SK-N-SH treated with all-trans-retinoic acid at 6 μM for 48 hours (cell line): ENCODE data around the gene PRR23E.

Experiments
- ATAC-seq: fragments of 200-7000 bp; cut with Tn5 transposase; 3 replicates; pipeline ENCODE4 v1.9.1; 2020; ENCODE audit warnings: mild to moderate bottlenecking, moderate library complexity
- BACH2 ChIP-seq: fragments of 250-450 bp; sonication (Bioruptor Pico); IDR thresholded peaks from 2 replicates; pipeline ENCODE4 v1.9.0; 2021; ENCODE audit warnings: mild to moderate bottlenecking, borderline replicate concordance
- CREB5 ChIP-seq: fragments of 250-450 bp; sonication (Bioruptor Pico); IDR thresholded peaks from 2 replicates; pipeline ENCODE4 v1.5.1; 2020; ENCODE audit warnings: low read depth, mild to moderate bottlenecking, moderate library complexity
- CSDC2 ChIP-seq: fragments of 250-450 bp; sonication (Bioruptor Pico); IDR thresholded peaks from 2 replicates; pipeline ENCODE4 v1.5.0; 2020; ENCODE audit warnings: mild to moderate bottlenecking, moderate library complexity
- CSRNP3 ChIP-seq: fragments of 250-450 bp; sonication (Bioruptor Pico); IDR thresholded peaks from 2 replicates; pipeline ENCODE4 v1.5.1; 2021; ENCODE audit warnings: mild to moderate bottlenecking, moderate library complexity
- ESRRG ChIP-seq: fragments of 250-450 bp; sonication (Bioruptor Pico); IDR thresholded peaks from 2 replicates; pipeline ENCODE4 v1.6.1; 2021; ENCODE audit warnings: mild to moderate bottlenecking
- GLIS3 ChIP-seq: fragments of 250-450 bp; sonication (Bioruptor Pico); IDR thresholded peaks from 2 replicates; pipeline ENCODE4 v1.5.0; 2020; ENCODE audit warnings: mild to moderate bottlenecking, moderate library complexity
- ISL1 ChIP-seq: fragments of 250-450 bp; sonication (Bioruptor Pico); IDR thresholded peaks from 2 replicates; pipeline ENCODE4 v2.1.2; 2022; ENCODE audit warnings: mild to moderate bottlenecking, moderate library complexity
- OSR1 ChIP-seq: fragments of 250-450 bp; sonication (Bioruptor Pico); IDR thresholded peaks from 2 replicates; pipeline ENCODE4 v1.8.0; 2022; ENCODE audit warnings: moderate library complexity, mild to moderate bottlenecking, inconsistent platforms
- PATZ1 ChIP-seq: fragments of 250-450 bp; sonication (Bioruptor Pico); IDR thresholded peaks from 2 replicates; pipeline ENCODE4 v1.8.0; 2020; ENCODE audit warnings: mild to moderate bottlenecking, moderate library complexity, borderline replicate concordance
- POU6F1 ChIP-seq: fragments of 250-450 bp; sonication (Bioruptor Pico); IDR thresholded peaks from 2 replicates; pipeline ENCODE4 v1.8.0; 2021; ENCODE audit warnings: low read depth, mild to moderate bottlenecking, moderate library complexity, borderline replicate concordance
- PPARA ChIP-seq: fragments of 250-450 bp; sonication (Bioruptor Pico); IDR thresholded peaks from 2 replicates; pipeline ENCODE4 v1.5.0; 2020; ENCODE audit warnings: mild to moderate bottlenecking, borderline replicate concordance
- RARB ChIP-seq: fragments of 250-450 bp; sonication (Bioruptor Pico); IDR thresholded peaks from 2 replicates; pipeline ENCODE4 v1.8.0; 2021; ENCODE audit warnings: mild to moderate bottlenecking, moderate library complexity
- SNAI2 ChIP-seq: fragments of 250-450 bp; sonication (Bioruptor Pico); IDR thresholded peaks from 2 replicates; pipeline ENCODE4 v1.5.0; 2020; ENCODE audit warnings: mild to moderate bottlenecking, moderate library complexity
- TCF4 ChIP-seq: fragments of 250-450 bp; sonication (Bioruptor Pico); IDR thresholded peaks from 2 replicates; pipeline ENCODE4 v1.8.0; 2021; ENCODE audit warnings: mild to moderate bottlenecking, moderate library complexity, borderline replicate concordance
- TOX ChIP-seq: fragments of 250-450 bp; sonication (Bioruptor Pico); IDR thresholded peaks from 2 replicates; pipeline ENCODE4 v1.8.0; 2021; ENCODE audit warnings: mild to moderate bottlenecking, moderate library complexity, borderline replicate concordance
- TSHZ2 ChIP-seq: fragments of 250-450 bp; sonication (Bioruptor Pico); IDR thresholded peaks from 2 replicates; pipeline ENCODE4 v1.5.0; 2020; ENCODE audit warnings: mild to moderate bottlenecking, moderate library complexity
- ZC3H10 ChIP-seq: fragments of 250-450 bp; sonication (Bioruptor Pico); IDR thresholded peaks from 2 replicates; pipeline ENCODE4 v1.5.1; 2021; ENCODE audit warnings: mild to moderate bottlenecking, moderate library complexity
- ZFP3 ChIP-seq: fragments of 250-450 bp; sonication (Bioruptor Pico); IDR thresholded peaks from 2 replicates; pipeline ENCODE4 v1.5.0; 2020; ENCODE audit warnings: mild to moderate bottlenecking, moderate library complexity
- ZFP30 ChIP-seq: fragments of 450-650 bp; formaldehyde crosslinking; IDR thresholded peaks from 2 replicates; pipeline ENCODE4 v1.5.0; 2022; ENCODE audit warnings: mild to moderate bottlenecking, moderate library complexity
- ZNF565 ChIP-seq: fragments of 450-650 bp; formaldehyde crosslinking; conservative IDR thresholded peaks from 2 replicates; pipeline ENCODE4 v1.5.0; 2020; ENCODE audit warnings: low read depth, mild to moderate bottlenecking, moderate library complexity
- ZNF8 ChIP-seq: fragments of 450-650 bp; formaldehyde crosslinking; IDR thresholded peaks from 2 replicates; pipeline ENCODE4 v1.5.0; 2020; ENCODE audit warnings: mild to moderate bottlenecking, moderate library complexity

Gene PRR23E

GRCh38 chr3:127165694-127166485 lies 27.0 kb upstream of the PRR23E start:
- no peak for ATAC-seq
- TF ChIP-seq TSHZ2 (no peak), POU6F1 (CRISPR knock-in tag) (no peak), CSRNP3 (CRISPR knock-in tag) (no peak), ESRRG (CRISPR knock-in tag) (no peak), CREB5 (CRISPR knock-in tag) (no peak), PPARA (CRISPR knock-in tag) (no peak), RARB (CRISPR knock-in tag) (no peak), SNAI2 (CRISPR knock-in tag) (no peak), CSDC2 (CRISPR knock-in tag) (no peak), TOX (no peak), ISL1 (CRISPR knock-in tag) (no peak), ZFP30 (CRISPR knock-in tag) (no peak), ZFP3 (CRISPR knock-in tag) (no peak), GLIS3 (CRISPR knock-in tag) (no peak), PATZ1 (CRISPR knock-in tag) (no peak), OSR1 (CRISPR knock-in tag) (no peak), TCF4 (no peak), BACH2 (CRISPR knock-in tag) (no peak), ZNF565 (CRISPR knock-in tag) (no peak), ZNF8 (CRISPR knock-in tag) (no peak)

- no peak for TF ChIP-seq ESRRG (CRISPR knock-in tag)
- no peak for TF ChIP-seq TSHZ2
- TF ChIP-seq RARB (CRISPR knock-in tag) = no peak
- TF ChIP-seq ZC3H10 (CRISPR knock-in tag) = no peak
- TF ChIP-seq ZFP3 (CRISPR knock-in tag) = no peak
- TF ChIP-seq TCF4 = no peak
- TF ChIP-seq CREB5 (CRISPR knock-in tag) = no peak
- TF ChIP-seq GLIS3 (CRISPR knock-in tag) = no peak
- TF ChIP-seq, all 23 proteins: peak for 0
- no peak for ATAC-seq
These were observed 26.3 kb upstream of the PRR23E start for GRCh38 chr3:127166501-127167065.
